SKM-1 treated with dmso at 0.1 percent for 144 hours (cell line): ENCODE results near the gene SF3A2.

ENCODE experiments used
- DNase-seq: peaks from one replicate; lab custom pipeline; 2025; ENCODE audit not compliant: unreplicated experiment; lab: John Stamatoyannopoulos, UW

Gene SF3A2

GRCh38 chr19:2288818-2289713 is 52.4 kb downstream of the SF3A2 start:
- DNase-seq: no peak

DNA sequence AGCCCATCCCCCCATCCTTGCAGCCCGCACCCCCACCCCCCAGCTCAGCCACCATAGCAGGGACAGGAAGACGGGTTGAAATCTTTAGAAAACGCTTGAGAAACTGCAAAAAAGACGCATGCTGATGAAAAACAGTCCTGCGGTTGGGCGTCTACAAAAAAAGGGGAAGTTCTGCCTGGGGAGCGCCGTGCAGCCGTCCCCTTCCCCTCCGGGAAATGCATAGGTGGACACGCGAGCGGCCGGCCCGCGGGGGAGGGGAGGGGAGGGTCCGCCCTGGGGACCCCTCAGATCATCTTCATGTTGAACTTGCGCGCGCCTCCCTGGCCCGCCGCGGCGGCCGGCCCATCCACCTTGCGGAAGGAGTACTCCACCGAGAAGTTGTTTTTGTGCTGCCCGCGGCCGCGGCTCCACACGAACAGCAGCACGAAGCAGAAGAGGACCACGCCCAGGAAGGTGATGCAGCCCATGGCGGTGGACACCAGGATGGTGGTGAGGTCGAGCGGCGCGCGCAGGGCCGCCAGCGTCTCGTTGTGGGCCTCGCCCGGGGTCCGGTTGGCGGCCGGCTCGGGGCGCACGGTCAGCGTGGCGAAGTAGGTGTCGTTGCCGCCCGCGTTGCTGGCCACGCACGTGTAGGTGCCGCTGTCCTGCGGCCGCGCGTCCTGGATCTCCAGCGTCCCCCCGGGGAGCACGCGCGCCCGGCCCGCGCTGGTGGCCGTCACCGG is 53.3 kb downstream of the SF3A2 start:
- peak; percentile 97 for DNase-seq

GRCh38 chr19:2290441-2291184 is 54.0 kb downstream of the SF3A2 start:
- DNase-seq: no peak

DNA sequence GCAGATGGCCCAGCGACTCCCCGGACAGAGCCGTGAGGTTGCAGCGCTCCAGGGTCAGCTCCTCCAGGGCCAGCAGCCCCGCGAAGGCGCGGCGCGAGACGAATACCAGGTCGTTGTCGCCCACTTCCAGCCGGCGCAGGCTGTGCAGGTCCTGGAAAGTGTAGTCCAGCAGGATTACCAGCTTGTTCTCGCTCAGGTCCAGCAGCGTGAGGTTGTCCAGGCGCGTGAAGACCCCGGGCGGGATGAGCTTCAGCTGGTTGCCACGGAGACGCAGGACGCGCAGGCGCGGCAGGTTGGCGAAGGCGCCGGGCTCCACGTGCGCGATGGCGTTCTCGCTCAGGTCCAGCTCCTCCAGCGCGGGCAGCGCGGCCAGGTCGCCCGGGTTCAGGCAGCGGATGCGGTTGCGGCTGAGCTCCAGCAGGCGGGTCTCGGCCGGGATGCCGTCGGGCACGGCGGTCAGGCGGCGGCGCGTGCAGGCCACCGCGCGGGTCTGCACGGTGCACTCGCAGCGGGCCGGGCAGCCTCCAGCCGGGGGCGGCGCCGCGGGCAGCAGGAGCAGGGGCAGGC is 54.6 kb downstream of the SF3A2 start:
- DNase-seq: no peak

GRCh38 chr19:2294687-2295335 is 58.2 kb downstream of the SF3A2 start:
- DNase-seq: no peak

- no peak for DNase-seq
These were observed 59.5 kb downstream of the SF3A2 start for GRCh38 chr19:2296141-2296540.
